Measurements from ENCODE around the gene LCN15.
"Not testable (repeated sequence)": the region's sequence is repeated elsewhere in the genome, so short reads cannot be mapped to it uniquely, and the experiment has no call there.

GRCh38 chr9:136786983-136787382 lies 22.7 kb upstream of the LCN15 start:
- not testable (repeated sequence) for TF ChIP-seq CTCF (IDR thresholded peaks at IDR 0.05 in 8 of 11, conservative IDR thresholded peaks at IDR 0.05 in 3 of 11); POLR2AphosphoS5 (IDR thresholded peaks at IDR 0.05)
